Lower leg skin (tissue), 4 donors: ENCODE data around the gene CLEC11A. TPM values are rescaled to one million over a fixed set of nuclear protein-coding genes. Genes with fewer than 3 reads are reported as not detected.

Source experiments
- DNase-seq, 2 donors: peaks; one replicate each; pipeline ENCODE4 v3.0.0-alpha.2; 2019; ENCODE audit warnings: low spot score in 2 of 2
- H3K4me3 ChIP-seq: fragments of 200-600 bp; sonication (generic); 2 replicates; pipeline ENCODE4 v1.5.1; 2017; ENCODE audit warnings: mild to moderate bottlenecking, low read depth; ENCODE audit not compliant: poor library complexity, severe bottlenecking
- POLR2A ChIP-seq, 2 donors: fragments of 450-650 bp; IDR thresholded peaks; one replicate each; pipeline ENCODE4 v1.6.1; 2016 to 2017; ENCODE audit warnings: antibody characterized with exemption in 2 of 2, mild to moderate bottlenecking in 1 of 2, moderate library complexity in 1 of 2
- WGBS, 2 donors: methylation state at CpG; one replicate each; pipeline ENCODE4 v1.1.5; 2018; 5-methylcytosine and 5-hydroxymethylcytosine counted together
- intact Hi-C: fragments of 100-400 bp; cut with DNase I; formaldehyde crosslinking; loops from one replicate; pipeline ENCODE4 v1.15.0; 2023; ENCODE audit warnings: low total_unique reads
- total RNA-seq, 4 donors: library from RNA; depleted of rRNA; stranded (reverse); fragments of >200 nt; gene quantifications; one replicate each; pipeline ENCODE4 v1.1.0, GENCODE V29; 2016
- TF ChIP-seq, protein P1 (sequence below), 3 donors: fragments of 450-650 bp; IDR thresholded peaks; one replicate each; pipeline ENCODE4 v1.5.1; 2016; ENCODE audit warnings: antibody characterized with exemption in 3 of 3, mild to moderate bottlenecking in 3 of 3, moderate library complexity in 2 of 3

Gene CLEC11A
- total RNA-seq, 4 donors from 2014 or later = 9.5 to 19.2 (median 11.9) TPM

GRCh38 chr19:50686310-50687032 lies 36.7 kb upstream of the CLEC11A start:
- WGBS, 2 donors = 27 to 28% methylated on average over 42 to 46 of the region's 50 CpGs
- no peak overlapping the region for H3K4me3 ChIP-seq
- no peak for DNase-seq
- intact Hi-C loops = no loop called here
- TF ChIP-seq, protein P1, sequence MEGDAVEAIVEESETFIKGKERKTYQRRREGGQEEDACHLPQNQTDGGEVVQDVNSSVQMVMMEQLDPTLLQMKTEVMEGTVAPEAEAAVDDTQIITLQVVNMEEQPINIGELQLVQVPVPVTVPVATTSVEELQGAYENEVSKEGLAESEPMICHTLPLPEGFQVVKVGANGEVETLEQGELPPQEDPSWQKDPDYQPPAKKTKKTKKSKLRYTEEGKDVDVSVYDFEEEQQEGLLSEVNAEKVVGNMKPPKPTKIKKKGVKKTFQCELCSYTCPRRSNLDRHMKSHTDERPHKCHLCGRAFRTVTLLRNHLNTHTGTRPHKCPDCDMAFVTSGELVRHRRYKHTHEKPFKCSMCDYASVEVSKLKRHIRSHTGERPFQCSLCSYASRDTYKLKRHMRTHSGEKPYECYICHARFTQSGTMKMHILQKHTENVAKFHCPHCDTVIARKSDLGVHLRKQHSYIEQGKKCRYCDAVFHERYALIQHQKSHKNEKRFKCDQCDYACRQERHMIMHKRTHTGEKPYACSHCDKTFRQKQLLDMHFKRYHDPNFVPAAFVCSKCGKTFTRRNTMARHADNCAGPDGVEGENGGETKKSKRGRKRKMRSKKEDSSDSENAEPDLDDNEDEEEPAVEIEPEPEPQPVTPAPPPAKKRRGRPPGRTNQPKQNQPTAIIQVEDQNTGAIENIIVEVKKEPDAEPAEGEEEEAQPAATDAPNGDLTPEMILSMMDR (IDR thresholded peaks at IDR 0.05) = no peak
- TF ChIP-seq POLR2A (IDR thresholded peaks at IDR 0.05) = no peak

GRCh38 chr19:50688766-50689165 lies 34.4 kb upstream of the CLEC11A start:
- whole genome bisulfite sequencing, 2 donors = 77 to 79% methylated on average over 13 to 19 of the region's 19 CpGs
- no peak overlapping the region for H3K4me3 ChIP-seq
- DNase-seq = no peak
- TF ChIP-seq POLR2A (IDR thresholded peaks at IDR 0.05) = no peak
- TF ChIP-seq, protein P1 (IDR thresholded peaks at IDR 0.05) = no peak
- intact Hi-C loops = no loop called here

GRCh38 chr19:50690439-50690838 lies 32.7 kb upstream of the CLEC11A start:
- intact Hi-C loops = no loop called here
- TF ChIP-seq, protein P1 (IDR thresholded peaks at IDR 0.05) = no peak
- no peak for TF ChIP-seq POLR2A (IDR thresholded peaks at IDR 0.05)
- DNase-seq = no peak
- no peak overlapping the region for H3K4me3 ChIP-seq
- WGBS, 2 donors = 77 to 80% methylated on average over 7 of the region's 7 CpGs

GRCh38 chr19:50693064-50693975 lies 29.8 kb upstream of the CLEC11A start:
- 7 to 11% methylated on average over 15 to 22 of the region's 23 CpGs for WGBS, 2 donors
- no peak for TF ChIP-seq POLR2A (IDR thresholded peaks at IDR 0.05)
- TF ChIP-seq, protein P1 (IDR thresholded peaks at IDR 0.05) = no peak
- no peak for DNase-seq
- intact Hi-C loops = no loop called here
- no peak overlapping the region for H3K4me3 ChIP-seq

DNA sequence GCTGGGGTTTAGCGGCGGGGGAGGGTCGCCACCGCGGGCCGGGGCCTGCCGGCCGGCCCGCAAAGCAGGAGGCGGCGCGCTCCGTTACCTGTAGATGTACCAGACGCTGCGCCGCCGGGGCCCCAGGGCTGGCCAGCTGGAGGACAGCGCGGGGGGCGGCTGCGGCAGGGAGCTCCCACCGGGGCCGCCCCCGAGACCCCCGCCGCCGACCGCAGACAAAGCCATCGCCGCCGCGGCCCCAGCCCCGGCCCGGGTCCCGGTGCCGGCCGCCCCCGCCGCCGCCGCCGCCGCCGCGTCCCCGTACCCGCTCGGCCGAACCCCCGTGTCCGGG lies 28.4 kb upstream of the CLEC11A start:
- WGBS, 2 donors = 1 to 3% methylated on average over 17 of the region's 51 CpGs
- no peak for TF ChIP-seq POLR2A (IDR thresholded peaks at IDR 0.05)
- TF ChIP-seq, protein P1 (IDR thresholded peaks at IDR 0.05) = no peak
- intact Hi-C loops = no loop called here
- H3K4me3 ChIP-seq = no peak overlapping the region
- DNase-seq = no peak
